Left kidney (tissue), 8 donors: Measurements from ENCODE around the gene DEFB124. TPM values are rescaled to one million over a fixed set of nuclear protein-coding genes. Genes with fewer than 3 reads are reported as not detected.
"Not testable (repeated sequence)": the region's sequence is repeated elsewhere in the genome, so short reads cannot be mapped to it uniquely, and the experiment has no call there.

ENCODE experiments used
- DNase-seq: peaks from one replicate; pipeline ENCODE4 v3.0.0-alpha.2; 2013
- long read RNA-seq, 8 donors: transcript quantifications; one replicate each; lab custom pipeline, GENCODE V29; 2026
- polyA plus RNA-seq: library from polyadenylated mRNA; unstranded; fragments of 120-200 nt; gene quantifications from one replicate; pipeline ENCODE4 v1.2.1, GENCODE V29; 2013; ENCODE audit not compliant: insufficient read length

DEFB124 gene
- 0.48 TPM for polyA plus RNA-seq
- long read RNA-seq, donor 1 = 0 reads
- long read RNA-seq, donor 2 = 0 reads
- long read RNA-seq, donor 3 = 0 reads
- long read RNA-seq, donor 4 = 0 reads
- long read RNA-seq, donor 5 = 0 reads
- long read RNA-seq, donor 6 = 0 reads
- long read RNA-seq, donor 7 = 0 reads
- long read RNA-seq, donor 8 = 0 reads

GRCh38 chr20:31474758-31475427, at the start of gene DEFB124, which contains the start of gene REM1:
Gene DEFB124, minus strand, starts transcription at chr20:31475127. Its CDS starts 2,114 bp downstream, at chr20:31473013.
Gene REM1, plus strand, starts transcription at chr20:31475288. Its CDS starts 1,158 bp downstream, at chr20:31476446.
- DNase-seq = peak; percentile 41

GRCh38 chr20:31523361-31524283, 48.7 kb upstream of the DEFB124 start:
- DNase-seq = no peak

- DNase-seq = no peak
Observed at GRCh38 chr20:31522731-31523130, 47.8 kb upstream of the DEFB124 start.

- not testable (repeated sequence) for DNase-seq
Observed at GRCh38 chr20:31521267-31521666, 46.3 kb upstream of the DEFB124 start.

- DNase-seq = no peak
Observed at GRCh38 chr20:31517373-31517772, 42.4 kb upstream of the DEFB124 start.

GRCh38 chr20:31516651-31517050, 41.7 kb upstream of the DEFB124 start:
- no peak for DNase-seq

- no peak for DNase-seq
Observed at GRCh38 chr20:31516166-31516565, 41.2 kb upstream of the DEFB124 start.

GRCh38 chr20:31515775-31516107, 40.8 kb upstream of the DEFB124 start:
- DNase-seq = no peak

GRCh38 chr20:31515072-31515774, 40.3 kb upstream of the DEFB124 start:
- DNase-seq = no peak

- DNase-seq = peak; percentile 93
Observed at GRCh38 chr20:31514154-31515071, 39.5 kb upstream of the DEFB124 start, which contains the start of gene HM13. Gene HM13, plus strand, starts transcription at chr20:31514442. Its CDS starts 110 bp downstream, at chr20:31514552.

GRCh38 chr20:31508517-31509244, 33.8 kb upstream of the DEFB124 start:
- DNase-seq = no peak

GRCh38 chr20:31505903-31506302, 31.0 kb upstream of the DEFB124 start:
- no peak for DNase-seq

GRCh38 chr20:31502884-31503673, 28.2 kb upstream of the DEFB124 start:
- DNase-seq = peak; percentile 76

GRCh38 chr20:31500527-31500926, 25.6 kb upstream of the DEFB124 start:
- DNase-seq = no peak

GRCh38 chr20:31497838-31498540, 23.1 kb upstream of the DEFB124 start:
- no peak for DNase-seq

GRCh38 chr20:31496761-31497295, 21.9 kb upstream of the DEFB124 start:
- no peak for DNase-seq

- no peak for DNase-seq
Observed at GRCh38 chr20:31494131-31494530, 19.2 kb upstream of the DEFB124 start.

GRCh38 chr20:31490752-31491151, 15.8 kb upstream of the DEFB124 start:
- no peak for DNase-seq
